H1 (cell line): ENCODE data around the gene KRT1.

Experiments used
- CTCF ChIP-seq, 3 experiments: IDR thresholded peaks; 1 replicate in 2 of 3; 2 replicates in 1 of 3; pipeline versions ENCODE4 v1.5.1 to v1.6.1; 2011; ENCODE audit warnings: low read length in 3 of 3, mild to moderate bottlenecking in 3 of 3, inconsistent platforms in 2 of 3, low read depth in 1 of 3, moderate library complexity in 1 of 3; ENCODE audit not compliant: insufficient read depth in 1 of 3; ENCODE audit errors: control extremely low read depth in 1 of 3
- EP300 ChIP-seq, 2 experiments: IDR thresholded peaks; 1 replicate in 1 of 2; 2 replicates in 1 of 2; pipeline ENCODE4 v1.6.1; 2011 to 2012; ENCODE audit warnings: low read depth in 2 of 2, low read length in 2 of 2, mild to moderate bottlenecking in 2 of 2, borderline replicate concordance in 1 of 2, inconsistent platforms in 1 of 2, moderate library complexity in 1 of 2
- MAFK ChIP-seq: IDR thresholded peaks from 2 replicates; pipeline ENCODE4 v1.6.1; 2012; ENCODE audit warnings: low read depth, mild to moderate bottlenecking, improper control_type of control experiment, low read length
- NRF1 ChIP-seq: IDR thresholded peaks from 2 replicates; pipeline ENCODE4 v1.6.1; 2011; ENCODE audit warnings: mild to moderate bottlenecking, low read depth, low read length, improper control_type of control experiment
- POLR2A ChIP-seq, 2 experiments: IDR thresholded peaks; 1 replicate in 1 of 2; 2 replicates in 1 of 2; pipeline ENCODE4 v1.6.1; 2011; ENCODE audit warnings: low read depth in 2 of 2, low read length in 2 of 2, mild to moderate bottlenecking in 2 of 2; ENCODE audit errors: control extremely low read depth in 1 of 2
- SAP30 ChIP-seq: fragments of 300-600 bp; sonication (generic); IDR thresholded peaks from 2 replicates; pipeline ENCODE4 v1.7.1; 2012; ENCODE audit warnings: low read length, moderate library complexity, mild to moderate bottlenecking, inconsistent platforms; ENCODE audit not compliant: insufficient read depth, insufficient replicate concordance

GRCh38 chr12:52666471-52666870, 13.7 kb downstream of the KRT1 start:
- no peak for TF ChIP-seq POLR2A (IDR thresholded peaks at IDR 0.05; ENCODE audit: control extremely low read depth in 1 of 2, low read depth in 2 of 2, low read length in 2 of 2)
- no peak for TF ChIP-seq CTCF (IDR thresholded peaks at IDR 0.05; ENCODE audit: control extremely low read depth in 1 of 3, insufficient read depth in 1 of 3, low read depth in 1 of 3, low read length in 3 of 3)
- TF ChIP-seq NRF1: no peak
- no peak for TF ChIP-seq EP300 (IDR thresholded peaks at IDR 0.05; ENCODE audit: borderline replicate concordance in 1 of 2, low read depth in 2 of 2, low read length in 2 of 2)
- TF ChIP-seq SAP30: no peak
- no peak for TF ChIP-seq MAFK
